ENCODE results near the gene TSPAN18. TPM values are rescaled to one million over a fixed set of nuclear protein-coding genes. Genes with fewer than 3 reads are reported as not detected.
A peak's percentile ranks its signal among the peaks of the same experiment; 100 is the strongest.

TSPAN18 gene
- total RNA-seq, 1 donor from 2014 or later = 26.3 TPM

DNA sequence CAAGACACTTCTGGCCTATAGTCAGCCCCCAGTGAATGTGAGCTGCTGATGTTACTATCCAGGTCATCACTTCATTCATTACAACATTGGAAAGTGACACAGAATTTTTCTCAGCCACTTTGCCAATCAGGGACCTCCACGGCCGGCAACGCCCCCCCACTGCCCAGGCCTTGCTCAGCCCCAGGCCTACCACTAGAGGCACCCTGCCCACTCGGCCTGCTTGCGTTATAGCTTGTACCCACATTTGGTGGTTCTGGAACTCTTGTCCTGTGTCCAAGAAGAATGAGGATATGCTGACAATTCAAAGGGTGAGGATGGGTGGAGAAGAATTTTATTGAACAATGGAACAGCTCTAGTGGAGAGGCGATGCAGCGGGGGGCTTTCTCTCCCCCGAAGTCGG is 96.2 kb downstream of the TSPAN18 start:
- peak in 1 of 2 donors; percentile 35 for DNase-seq (ENCODE audit: low read depth in 2 of 2)

- DNase-seq (ENCODE audit: low read depth in 2 of 2) = peak in 1 of 2 donors; percentile 75
Measured at GRCh38 chr11:44823868-44824267, 97.1 kb downstream of the TSPAN18 start.

DNA sequence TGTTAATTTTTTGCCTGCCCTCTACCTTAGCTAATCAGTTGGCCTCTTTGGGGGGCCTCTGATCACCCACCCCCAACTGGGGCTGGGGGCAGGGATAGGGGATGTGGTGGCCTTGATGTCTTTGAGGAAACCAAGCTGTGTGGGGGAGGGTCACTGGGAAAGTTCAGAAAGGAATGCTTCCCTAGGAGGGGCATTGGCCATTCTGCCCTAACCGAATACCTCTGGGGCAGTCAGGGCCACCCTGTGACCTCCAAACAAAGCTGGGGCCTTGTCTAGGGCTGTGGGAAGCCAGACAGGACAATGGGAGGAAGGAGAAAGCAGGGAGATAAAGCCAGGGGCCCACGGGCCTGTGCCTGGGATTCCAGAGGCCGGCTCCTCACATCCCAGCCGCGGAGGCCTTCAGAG is 97.5 kb downstream of the TSPAN18 start:
- DNase-seq (ENCODE audit: low read depth in 2 of 2) = peak; percentile 88 to 96

GRCh38 chr11:44825058-44825785 is 98.5 kb downstream of the TSPAN18 start:
- DNase-seq (ENCODE audit: low read depth in 2 of 2) = no peak

DNA sequence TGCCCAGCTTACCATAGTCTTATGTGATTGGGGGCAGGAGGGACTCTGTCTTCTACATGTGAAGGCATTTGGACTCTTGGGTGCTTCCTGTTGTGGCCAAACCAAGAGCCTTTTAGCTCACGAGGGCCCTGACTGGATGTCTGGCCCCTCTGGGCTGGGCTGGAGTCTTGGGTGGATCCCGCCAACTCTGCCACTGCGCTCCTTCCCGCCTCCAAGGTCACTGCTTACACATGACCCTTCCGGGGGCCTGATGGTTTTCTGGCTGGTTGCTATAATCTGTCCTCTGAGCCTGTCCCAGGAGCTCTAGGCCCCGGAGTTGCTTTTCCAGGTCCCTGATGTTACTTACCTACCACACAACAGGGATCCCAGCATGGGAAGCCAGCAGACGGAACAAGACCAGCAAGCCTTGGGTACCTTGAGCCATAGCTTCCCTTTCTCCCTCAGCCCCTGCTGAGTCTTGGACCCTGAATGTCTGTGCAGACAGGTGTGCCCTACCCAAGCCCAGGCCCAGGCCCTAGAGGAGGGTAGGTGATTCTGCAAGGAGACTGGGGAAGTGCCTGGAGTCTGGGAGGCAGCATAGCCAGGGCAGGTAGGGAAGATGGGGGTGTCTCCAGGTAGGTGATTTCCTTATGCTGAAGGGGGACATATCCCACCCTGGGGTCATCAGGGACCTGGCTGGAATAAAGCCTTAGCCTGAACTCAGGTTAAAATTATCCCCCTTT is 100.3 kb downstream of the TSPAN18 start:
- no peak for DNase-seq (ENCODE audit: low read depth in 2 of 2)

DNA sequence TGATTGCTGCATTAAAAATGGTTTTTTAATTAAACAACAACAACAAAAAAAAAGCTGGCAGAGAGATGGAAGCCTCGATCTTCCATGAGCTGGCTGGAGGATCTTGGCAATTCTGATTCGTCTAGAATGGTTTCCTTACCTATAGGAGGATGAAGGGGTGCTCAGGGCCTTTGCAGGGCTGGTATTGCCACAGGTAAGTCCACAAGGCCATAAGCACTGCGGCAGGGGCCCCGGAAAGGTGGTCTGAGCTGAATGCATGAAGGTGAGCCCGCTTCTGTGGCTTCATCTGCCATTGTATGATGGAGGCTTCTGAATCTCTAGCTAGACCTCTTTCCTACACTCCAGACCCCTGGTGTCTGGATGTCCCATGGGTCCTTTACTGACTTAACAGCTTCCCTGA is 101.5 kb downstream of the TSPAN18 start:
- DNase-seq (ENCODE audit: low read depth in 2 of 2) = no peak

DNA sequence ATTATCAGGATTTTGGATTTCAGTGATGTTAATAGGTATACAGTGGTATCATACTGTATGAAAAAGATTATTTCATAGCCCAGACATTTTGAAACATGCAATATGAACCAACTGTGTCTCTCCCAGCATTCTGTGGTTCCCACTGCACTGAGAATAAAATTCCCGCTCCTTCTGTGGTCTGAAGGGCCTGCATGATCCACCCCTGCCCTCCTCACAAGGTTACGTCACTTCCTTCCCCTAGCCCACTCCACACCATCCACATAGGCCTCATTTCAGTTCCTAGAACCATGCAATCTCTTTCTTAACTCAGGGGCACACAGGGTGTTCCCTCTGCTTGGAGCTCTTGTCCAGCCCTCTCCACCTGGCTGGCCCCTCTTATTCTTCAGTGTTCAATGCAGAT is 103.1 kb downstream of the TSPAN18 start:
- no peak for DNase-seq (ENCODE audit: low read depth in 2 of 2)

DNA sequence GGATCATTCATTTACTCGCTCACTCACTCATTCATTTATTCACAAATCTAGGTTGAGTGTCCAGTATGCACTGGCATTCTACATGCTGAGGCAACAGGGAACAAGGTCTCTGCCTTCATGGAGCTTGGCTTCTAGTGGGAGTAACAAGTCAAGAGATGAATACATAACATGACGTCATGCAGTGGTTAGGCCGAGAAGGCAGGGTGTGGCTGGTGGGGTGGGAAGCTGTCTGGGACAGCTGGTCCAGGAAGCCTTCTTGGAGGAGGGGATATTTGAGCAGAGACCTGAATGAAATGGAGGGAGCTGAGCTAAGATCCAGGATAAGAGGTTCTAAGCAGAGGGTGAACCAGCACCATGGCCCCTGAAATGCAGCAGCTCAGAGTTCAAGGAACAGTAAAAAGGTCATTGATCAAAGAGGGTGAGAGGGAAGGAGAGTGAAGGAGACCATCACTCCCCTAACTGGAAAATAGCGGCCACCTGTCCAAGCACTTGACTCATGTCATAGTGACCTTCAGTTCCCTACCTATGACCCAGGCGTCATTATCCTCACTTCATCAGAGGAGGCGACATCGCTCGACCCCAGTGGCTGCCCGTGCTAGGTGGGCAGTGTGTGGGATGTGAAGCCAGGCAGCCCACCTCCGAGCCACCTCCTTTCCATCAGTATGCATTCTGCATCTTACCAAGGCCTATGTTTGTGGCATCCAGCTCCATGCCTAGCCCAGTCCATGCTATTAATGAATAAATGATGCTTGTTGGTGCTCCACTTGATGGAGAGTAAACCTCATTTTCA is 105.0 kb downstream of the TSPAN18 start:
- DNase-seq (ENCODE audit: low read depth in 2 of 2) = no peak

- DNase-seq (ENCODE audit: low read depth in 2 of 2) = no peak
Measured at GRCh38 chr11:44832452-44832851, 105.7 kb downstream of the TSPAN18 start.

DNA sequence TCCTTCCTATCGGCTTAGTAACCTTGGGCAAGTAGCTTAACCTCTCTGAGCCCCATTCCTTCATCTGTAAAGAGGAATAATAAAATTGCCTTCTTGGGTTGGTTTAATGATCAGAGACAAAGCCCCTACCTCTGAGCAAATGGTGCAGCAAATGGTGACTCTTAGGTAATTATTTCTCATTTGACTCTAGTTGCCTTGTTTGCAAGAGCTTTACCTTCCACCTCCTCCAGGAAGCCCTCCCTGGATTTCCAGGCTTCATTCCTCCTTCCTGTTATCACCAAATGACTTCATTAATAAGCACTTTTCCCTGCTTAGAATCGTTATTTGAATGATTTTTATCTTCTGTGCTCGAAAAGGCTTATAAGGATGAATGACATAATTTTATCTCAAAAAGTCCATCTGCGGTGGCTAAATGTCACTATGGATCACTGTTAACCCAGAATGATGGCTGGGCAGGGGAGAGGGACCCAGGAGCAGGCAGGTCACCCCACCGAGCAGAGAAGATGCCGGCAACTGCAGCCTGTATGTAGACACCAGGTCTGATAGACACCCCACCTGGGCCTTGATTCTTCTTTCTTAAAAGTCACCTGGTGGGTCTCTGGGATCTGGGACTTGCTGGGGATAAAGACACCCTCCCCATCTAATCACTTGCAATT is 106.6 kb downstream of the TSPAN18 start:
- no peak for DNase-seq (ENCODE audit: low read depth in 2 of 2)

DNA sequence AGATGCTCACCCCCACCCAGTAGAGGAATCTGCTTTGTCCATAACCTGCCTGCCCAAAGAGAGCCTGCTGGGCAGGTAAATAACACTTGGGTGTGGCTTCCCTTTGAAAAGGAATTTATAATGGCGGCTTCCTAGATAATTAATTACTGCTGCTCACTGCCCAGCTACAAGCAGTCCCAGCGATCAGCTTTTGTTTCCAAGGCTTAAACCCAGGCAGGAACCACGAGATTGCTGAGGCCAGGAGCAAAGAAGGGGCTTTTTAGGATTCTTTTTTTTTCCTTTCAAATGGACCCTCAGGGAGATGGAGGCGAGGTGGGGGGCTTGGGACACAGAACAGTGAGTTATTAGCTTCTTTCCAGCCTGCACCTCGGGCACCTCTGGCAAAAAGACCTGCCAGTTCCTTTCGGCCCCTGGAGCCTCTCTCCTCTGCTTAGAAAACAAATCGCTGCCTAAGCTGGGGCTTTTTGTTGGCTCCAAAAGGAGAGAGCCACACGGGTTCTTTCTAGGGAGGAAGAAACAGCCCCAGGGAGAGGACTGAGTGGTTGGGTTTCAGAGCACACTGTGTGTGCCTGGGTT is 107.2 kb downstream of the TSPAN18 start:
- DNase-seq (ENCODE audit: low read depth in 2 of 2) = no peak

GRCh38 chr11:44834846-44835245 is 108.1 kb downstream of the TSPAN18 start:
- no peak for DNase-seq (ENCODE audit: low read depth in 2 of 2)

- DNase-seq (ENCODE audit: low read depth in 2 of 2) = no peak
Measured at GRCh38 chr11:44835296-44835695, 108.5 kb downstream of the TSPAN18 start.

DNA sequence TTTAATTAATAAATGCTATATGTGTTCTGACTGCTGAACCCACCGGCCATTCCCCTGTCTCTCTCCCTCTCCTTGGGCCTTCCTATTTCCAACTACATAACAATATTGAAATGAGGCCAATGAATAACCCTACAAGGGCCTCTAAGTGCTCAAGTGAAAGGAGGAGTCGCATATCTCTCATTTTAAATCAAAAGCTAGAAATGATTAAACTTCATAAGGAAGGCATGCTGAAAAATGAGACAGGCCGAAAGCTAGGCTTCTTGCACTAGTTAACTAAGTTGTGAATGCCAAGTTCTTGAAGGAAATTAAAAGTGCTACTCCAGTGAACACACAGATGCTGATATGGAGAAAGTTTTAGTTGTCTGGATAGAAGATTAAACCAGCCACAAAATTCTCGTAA is 109.2 kb downstream of the TSPAN18 start:
- DNase-seq (ENCODE audit: low read depth in 2 of 2) = no peak

DNA sequence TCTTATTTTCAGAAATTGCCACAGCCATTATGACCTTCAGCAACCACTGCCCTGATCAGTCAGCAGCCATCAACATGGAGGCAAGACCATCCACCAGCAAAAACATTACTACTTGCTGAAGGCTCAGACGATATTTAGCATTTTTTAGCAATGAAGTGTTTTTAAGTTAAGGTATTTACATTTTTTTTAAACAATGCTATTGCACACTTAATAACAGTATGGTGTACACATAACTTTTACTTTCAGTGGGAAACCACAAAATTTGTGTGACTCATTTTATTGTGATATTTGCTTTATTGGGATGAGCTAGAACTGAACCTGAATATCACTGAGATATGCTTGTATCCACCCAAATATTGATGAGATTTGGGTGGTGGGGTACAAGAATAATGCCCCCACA is 110.9 kb downstream of the TSPAN18 start:
- no peak for DNase-seq (ENCODE audit: low read depth in 2 of 2)

DNA sequence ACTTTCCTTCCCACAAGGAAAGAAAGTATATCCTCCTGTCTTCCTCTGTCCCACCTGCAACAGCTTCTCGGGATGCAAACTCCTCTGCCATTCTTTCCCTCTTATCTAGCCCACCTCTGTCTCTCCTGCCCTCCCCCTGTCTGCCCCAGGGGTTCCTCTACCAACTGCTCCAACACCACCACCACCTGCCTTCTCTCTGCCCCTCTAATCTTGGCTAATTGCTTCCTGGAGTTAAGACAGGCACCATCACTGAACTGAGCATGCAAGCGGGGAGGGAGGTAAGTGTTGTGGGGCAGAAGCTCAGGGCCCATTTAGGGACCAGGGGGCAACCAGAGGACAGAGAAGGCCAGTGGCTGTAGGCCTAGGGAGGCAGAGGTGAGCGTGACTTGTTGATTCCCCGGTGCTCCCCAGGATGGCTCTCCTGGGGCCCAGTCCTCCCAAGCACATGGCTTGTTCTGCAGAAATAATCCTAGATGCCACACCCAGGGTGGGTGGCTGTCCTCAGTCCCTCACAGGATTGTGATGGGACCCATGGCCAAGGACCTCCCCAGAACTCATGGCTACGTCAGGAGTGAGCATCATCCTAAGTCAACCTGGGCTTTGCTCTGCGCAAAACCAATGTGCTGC is 112.8 kb downstream of the TSPAN18 start:
- no peak for DNase-seq (ENCODE audit: low read depth in 2 of 2)

- no peak for DNase-seq (ENCODE audit: low read depth in 2 of 2)
Measured at GRCh38 chr11:44840085-44840478, 113.3 kb downstream of the TSPAN18 start.

GRCh38 chr11:44840521-44841251 is 113.9 kb downstream of the TSPAN18 start:
- DNase-seq (ENCODE audit: low read depth in 2 of 2) = no peak

- DNase-seq (ENCODE audit: low read depth in 2 of 2) = no peak
Measured at GRCh38 chr11:44842220-44842619, 115.5 kb downstream of the TSPAN18 start.

- no peak for DNase-seq (ENCODE audit: low read depth in 2 of 2)
Measured at GRCh38 chr11:44846852-44847251, 120.1 kb downstream of the TSPAN18 start.
